ENCODE measurements around the gene MRLN. TPM values are rescaled to one million over a fixed set of nuclear protein-coding genes. Genes with fewer than 3 reads are reported as not detected.

MRLN gene
- total and polyA plus RNA-seq, 12 donors, result 0.39 to 2.0 (median 0.64) TPM; not detected in 9

- intact Hi-C loops (cut with DNase I), result no loop called here
- peaks cover 0 to 7% of the 10 kb centered on the region in 2 donors for H3K4me1 ChIP-seq (replicated peaks in 1 of 2)
- H3K4me3 ChIP-seq, result no peak overlapping the region
- TF ChIP-seq CTCF (IDR thresholded peaks at IDR 0.05) (no peak), POLR2A (IDR thresholded peaks at IDR 0.05) (no peak)
- no peak overlapping the region for H3K27ac ChIP-seq
- WGBS, 4 donors, result 76 to 96% (median 85%) methylated on average over 2 to 3 of the region's 3 CpGs
- H3K27me3 ChIP-seq, result no peaks in the 10 kb centered on the region
- H3K36me3 ChIP-seq (replicated peaks in 1 of 2), result no peaks in the 10 kb centered on the region
- DNase-seq, result no peak
- H3K9me3 ChIP-seq (replicated peaks in 1 of 3), result no peaks in the 10 kb centered on the region
Observed at GRCh38 chr10:59724098-59724938, 28.9 kb downstream of the MRLN start.

DNA sequence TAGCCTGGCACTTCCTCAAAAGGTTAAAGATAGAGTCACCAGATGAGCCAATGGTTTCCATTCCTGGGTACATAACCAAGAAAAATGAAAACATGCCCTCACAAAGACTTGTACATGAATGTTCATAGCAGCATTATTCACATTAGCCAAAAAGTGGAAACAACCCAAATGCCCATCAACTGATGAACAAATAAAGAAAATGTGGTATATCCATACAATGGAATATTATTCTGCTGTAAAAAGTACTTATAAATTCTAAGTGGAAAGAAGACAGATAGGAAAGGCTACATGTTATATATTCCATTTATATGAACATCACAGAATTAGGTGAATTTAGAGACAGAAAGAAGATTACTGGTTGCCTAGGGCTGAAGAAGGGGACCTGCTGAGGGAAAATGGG lies 32.9 kb downstream of the MRLN start:
- no peak overlapping the region for H3K27ac ChIP-seq

DNA sequence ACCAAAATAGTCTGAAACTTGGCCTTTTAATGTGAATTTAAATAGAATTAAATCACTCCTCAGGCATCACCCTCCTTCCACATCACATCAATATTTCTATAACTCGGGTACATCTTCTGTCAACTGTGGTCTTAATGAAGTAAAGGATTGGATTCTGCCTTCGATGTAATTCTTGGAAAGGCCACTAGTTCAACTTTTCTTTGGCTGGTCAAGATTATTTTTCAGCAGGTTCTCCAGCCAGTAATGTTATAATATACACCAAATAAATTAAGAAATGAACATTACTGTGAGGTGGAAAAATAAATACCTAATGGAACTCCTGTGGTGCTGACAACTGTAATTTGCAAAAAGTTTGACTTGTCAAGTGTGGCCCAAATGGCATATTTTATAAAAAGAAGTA lies 33.9 kb downstream of the MRLN start:
- H3K9me3 ChIP-seq (replicated peaks in 1 of 3), result no peaks in the 10 kb centered on the region
- no peaks in the 10 kb centered on the region for H3K27me3 ChIP-seq
- H3K36me3 ChIP-seq (replicated peaks in 1 of 2), result no peaks in the 10 kb centered on the region
- no peak for DNase-seq
- TF ChIP-seq POLR2A (IDR thresholded peaks at IDR 0.05) (no peak), CTCF (IDR thresholded peaks at IDR 0.05) (peak in 1 of 6 experiments; percentile 11)
- no peak overlapping the region for H3K4me3 ChIP-seq
- H3K4me1 ChIP-seq (replicated peaks in 1 of 2), result no peaks in the 10 kb centered on the region
- intact Hi-C loops (cut with DNase I), result no loop called here
- no peak overlapping the region for H3K27ac ChIP-seq
- 51 to 80% (median 71%) methylated on average over 2 of the region's 2 CpGs for WGBS, 4 donors

More for the DNA sequence above, 32.9 kb downstream of the MRLN start:
- H3K4me3 ChIP-seq, result no peak overlapping the region
- TF ChIP-seq CTCF (IDR thresholded peaks at IDR 0.05), result no peak
- no peak for TF ChIP-seq POLR2A (IDR thresholded peaks at IDR 0.05)
- no peaks in the 10 kb centered on the region for H3K27me3 ChIP-seq
- no peaks in the 10 kb centered on the region for H3K4me1 ChIP-seq (replicated peaks in 1 of 2)
- intact Hi-C loops (cut with DNase I), result no loop called here
- no peaks in the 10 kb centered on the region for H3K36me3 ChIP-seq (replicated peaks in 1 of 2)
- DNase-seq, result no peak
- no peaks in the 10 kb centered on the region for H3K9me3 ChIP-seq (replicated peaks in 1 of 3)

- Histone ChIP-seq H3K27ac (no peak overlapping the region), H3K9me3 (replicated peaks in 1 of 3) (no peaks in the 10 kb centered on the region), H3K27me3 (no peaks in the 10 kb centered on the region), H3K4me1 (replicated peaks in 1 of 2) (no peaks in the 10 kb centered on the region), H3K4me3 (no peak overlapping the region), H3K36me3 (replicated peaks in 1 of 2) (no peaks in the 10 kb centered on the region)
- TF ChIP-seq POLR2A (IDR thresholded peaks at IDR 0.05), result no peak
- no peak for TF ChIP-seq CTCF (IDR thresholded peaks at IDR 0.05)
- DNase-seq, result no peak
- intact Hi-C loops (cut with DNase I), result no loop called here
- WGBS, 4 donors, result 85 to 92% (median 89%) methylated on average over 2 of the region's 2 CpGs
Observed at GRCh38 chr10:59718257-59718656, 35.0 kb downstream of the MRLN start.

Data from adrenal gland (tissue), 12 donors.